GM12873 (cell line): Measurements from ENCODE around the gene LRP1B.

Experiments used
- TF ChIP-seq, protein P1 (sequence below): IDR thresholded peaks from 2 replicates; pipeline ENCODE4 v1.5.1; 2012; ENCODE audit warnings: low read depth, mild to moderate bottlenecking, moderate library complexity, low read length, control low read depth; ENCODE audit not compliant: insufficient read depth; ENCODE audit errors: missing control alignments

LRP1B gene

DNA sequence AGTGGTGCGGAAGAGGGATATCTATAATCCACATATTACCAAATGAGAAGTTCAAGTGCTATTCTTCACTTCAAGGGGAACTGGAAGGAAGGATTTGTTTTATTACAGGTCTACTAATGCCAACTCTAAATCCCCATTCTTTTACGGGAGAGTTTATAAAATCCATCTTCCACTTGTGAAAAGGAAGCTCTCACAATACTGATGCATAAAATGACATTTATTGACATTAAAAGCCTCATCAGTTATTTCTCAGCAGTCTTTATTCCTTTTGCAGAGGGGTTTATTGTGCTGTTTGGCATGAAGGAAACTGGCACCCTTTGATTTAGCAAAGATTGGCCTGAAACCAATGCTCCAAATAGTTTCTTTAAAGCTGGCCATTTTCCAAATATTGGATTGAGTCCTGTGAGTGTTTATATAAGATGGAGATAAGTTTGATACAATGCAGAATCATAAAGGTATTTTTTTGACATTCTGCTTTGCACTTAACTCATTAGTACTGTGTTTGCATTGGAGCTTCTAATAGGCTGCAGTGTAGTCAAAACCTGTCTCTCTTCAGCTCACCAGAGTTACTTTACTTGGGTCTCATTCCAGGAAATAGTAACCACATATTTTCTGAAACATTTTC, 26.6 kb downstream of the LRP1B start:
- TF ChIP-seq, protein P1, sequence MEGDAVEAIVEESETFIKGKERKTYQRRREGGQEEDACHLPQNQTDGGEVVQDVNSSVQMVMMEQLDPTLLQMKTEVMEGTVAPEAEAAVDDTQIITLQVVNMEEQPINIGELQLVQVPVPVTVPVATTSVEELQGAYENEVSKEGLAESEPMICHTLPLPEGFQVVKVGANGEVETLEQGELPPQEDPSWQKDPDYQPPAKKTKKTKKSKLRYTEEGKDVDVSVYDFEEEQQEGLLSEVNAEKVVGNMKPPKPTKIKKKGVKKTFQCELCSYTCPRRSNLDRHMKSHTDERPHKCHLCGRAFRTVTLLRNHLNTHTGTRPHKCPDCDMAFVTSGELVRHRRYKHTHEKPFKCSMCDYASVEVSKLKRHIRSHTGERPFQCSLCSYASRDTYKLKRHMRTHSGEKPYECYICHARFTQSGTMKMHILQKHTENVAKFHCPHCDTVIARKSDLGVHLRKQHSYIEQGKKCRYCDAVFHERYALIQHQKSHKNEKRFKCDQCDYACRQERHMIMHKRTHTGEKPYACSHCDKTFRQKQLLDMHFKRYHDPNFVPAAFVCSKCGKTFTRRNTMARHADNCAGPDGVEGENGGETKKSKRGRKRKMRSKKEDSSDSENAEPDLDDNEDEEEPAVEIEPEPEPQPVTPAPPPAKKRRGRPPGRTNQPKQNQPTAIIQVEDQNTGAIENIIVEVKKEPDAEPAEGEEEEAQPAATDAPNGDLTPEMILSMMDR, result no peak

DNA sequence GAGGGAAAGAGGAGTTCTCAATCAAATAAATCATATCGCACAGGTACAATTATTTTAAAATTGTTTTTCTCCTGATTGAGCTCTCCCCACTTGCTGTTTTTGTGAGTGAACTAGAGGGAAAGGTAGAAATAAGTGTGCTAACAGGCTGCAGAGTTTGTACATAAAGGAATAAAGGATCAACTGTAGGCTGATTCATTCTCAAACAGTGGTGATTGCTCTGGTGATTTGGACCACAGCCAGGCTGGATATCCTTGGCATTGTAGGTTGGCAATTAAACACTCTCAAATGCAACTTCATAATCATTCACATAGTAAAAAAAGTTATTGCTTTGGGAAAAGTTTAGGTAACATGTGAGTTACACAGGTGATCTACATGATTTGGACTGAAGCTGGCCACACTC, 29.8 kb downstream of the LRP1B start:
- TF ChIP-seq, protein P1, result no peak

DNA sequence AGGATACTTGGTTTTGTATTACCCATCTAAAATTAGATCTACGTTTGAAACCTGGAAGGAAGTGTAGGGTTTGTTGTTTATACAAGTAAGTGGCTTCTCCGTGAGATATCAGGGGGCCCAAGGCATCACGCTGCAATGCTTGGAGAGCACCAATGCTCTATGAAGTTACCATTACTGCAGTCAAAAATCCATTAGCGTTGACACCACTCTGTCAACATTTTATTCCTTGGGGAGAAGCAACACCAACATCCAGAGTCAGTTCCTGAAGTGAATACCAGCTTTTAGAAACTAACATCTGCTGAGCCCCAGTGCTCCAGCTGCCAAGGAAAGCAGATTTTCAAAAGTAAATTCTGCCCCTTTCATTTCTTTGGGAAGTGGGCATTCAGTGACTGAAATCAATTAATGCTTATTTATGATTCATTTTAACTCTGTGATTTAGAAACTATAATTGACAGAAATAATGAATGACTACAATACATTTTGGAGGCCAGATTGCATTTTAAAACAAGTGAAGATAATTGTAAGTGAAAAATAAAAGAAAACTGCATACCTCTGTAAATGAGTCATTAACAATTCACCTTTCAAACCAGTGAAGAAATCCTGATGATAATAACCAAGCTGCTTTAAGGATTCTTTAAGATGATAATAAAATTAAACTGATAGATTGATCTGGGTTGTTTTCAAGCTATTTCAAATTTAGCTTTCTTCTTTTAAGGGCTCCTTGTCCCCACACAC, 30.5 kb downstream of the LRP1B start:
- TF ChIP-seq, protein P1, result no peak

DNA sequence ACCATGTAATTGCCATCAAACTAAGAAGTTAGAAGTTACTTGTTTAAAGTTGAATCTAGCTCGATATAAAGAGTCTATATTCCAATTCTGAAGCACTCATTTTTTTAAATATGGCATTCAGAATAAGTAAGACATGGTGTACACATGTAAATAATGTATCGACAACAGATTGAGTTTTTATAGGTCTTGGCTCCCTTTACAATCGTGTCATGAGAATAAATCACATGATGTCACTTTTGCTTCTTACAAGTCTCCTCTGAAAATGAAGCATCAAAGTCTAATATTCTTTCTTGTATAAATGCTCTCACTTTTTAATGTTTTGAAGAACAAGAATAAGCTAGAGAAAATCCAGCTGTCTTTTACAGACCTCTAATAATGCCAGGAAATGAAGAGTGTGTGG, 33.1 kb downstream of the LRP1B start:
- TF ChIP-seq, protein P1, result no peak

DNA sequence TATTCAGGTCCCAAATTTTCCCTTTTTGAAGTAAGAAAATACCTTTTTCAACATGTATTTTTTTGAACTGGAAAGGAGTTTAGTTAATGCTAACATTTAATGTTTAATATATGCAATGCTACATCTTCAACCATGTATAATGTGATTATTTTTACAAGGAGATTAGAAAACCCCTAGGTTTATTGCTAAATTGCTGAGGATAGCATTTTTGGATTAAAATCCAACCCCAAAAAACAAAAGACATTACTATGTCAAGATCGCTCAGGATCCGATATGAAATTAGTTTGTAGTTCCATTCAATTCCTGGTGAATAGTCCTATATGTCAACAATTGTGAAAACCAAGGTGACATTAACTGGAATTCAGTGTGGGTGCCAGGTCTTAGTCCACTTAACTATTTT, 35.2 kb downstream of the LRP1B start:
- TF ChIP-seq, protein P1, result no peak

DNA sequence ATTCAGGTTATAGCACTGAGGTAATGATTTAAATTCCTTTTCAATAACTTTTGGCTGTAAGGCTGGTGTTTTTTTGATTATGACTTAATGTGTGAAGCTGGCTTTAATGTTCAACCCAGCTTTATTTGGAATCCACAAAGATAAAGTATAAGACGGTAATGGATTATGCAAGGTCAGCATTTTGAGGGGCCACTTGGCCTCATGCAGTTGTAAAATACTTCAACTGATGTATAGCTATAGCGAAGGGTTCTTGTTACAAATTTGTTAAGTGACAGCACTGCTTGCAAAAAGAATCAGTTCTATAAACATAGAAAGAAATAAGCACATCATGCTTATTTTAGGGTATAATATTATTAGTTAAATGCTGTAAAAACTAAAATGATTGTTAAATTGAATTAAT, 36.6 kb downstream of the LRP1B start:
- TF ChIP-seq, protein P1, result no peak

DNA sequence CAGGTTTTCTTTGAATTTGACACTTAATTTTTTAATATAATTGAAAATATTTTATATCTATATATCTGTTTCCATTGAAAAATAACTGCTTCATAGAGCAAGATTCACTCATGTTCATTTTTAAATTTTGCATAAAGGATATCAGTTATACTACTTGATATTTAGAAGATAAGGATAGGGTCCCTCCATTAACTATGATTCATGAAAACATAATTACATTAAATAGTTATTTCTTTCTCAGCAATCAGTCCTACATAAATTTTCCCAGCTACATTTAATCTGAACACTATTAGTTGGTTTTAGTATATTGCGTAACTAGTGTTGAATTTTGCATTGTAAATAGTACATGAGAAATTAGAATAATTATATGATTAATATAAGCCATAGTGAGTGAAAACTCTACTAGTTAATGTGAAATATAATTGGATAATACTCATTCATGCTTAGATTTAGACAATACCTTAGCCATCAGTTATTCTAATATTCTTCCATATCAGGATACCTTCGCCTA, 42.7 kb downstream of the LRP1B start:
- TF ChIP-seq, protein P1, result no peak
